Skin of body (tissue), 2 donors: ENCODE results near the gene SLC49A3. TPM values are rescaled to one million over a fixed set of nuclear protein-coding genes. Genes with fewer than 3 reads are reported as not detected.

ENCODE experiments used
- DNase-seq: peaks from one replicate; lab custom pipeline; 2025; lab: John Stamatoyannopoulos, UW
- total RNA-seq: library from RNA; depleted of rRNA; stranded (reverse); fragments of >200 nt; gene quantifications from one replicate; pipeline ENCODE4 v1.2.3, GENCODE V29; 2014

The SLC49A3 gene
- total RNA-seq, 1 donor from 2014 or later, result 3.2 TPM

DNA sequence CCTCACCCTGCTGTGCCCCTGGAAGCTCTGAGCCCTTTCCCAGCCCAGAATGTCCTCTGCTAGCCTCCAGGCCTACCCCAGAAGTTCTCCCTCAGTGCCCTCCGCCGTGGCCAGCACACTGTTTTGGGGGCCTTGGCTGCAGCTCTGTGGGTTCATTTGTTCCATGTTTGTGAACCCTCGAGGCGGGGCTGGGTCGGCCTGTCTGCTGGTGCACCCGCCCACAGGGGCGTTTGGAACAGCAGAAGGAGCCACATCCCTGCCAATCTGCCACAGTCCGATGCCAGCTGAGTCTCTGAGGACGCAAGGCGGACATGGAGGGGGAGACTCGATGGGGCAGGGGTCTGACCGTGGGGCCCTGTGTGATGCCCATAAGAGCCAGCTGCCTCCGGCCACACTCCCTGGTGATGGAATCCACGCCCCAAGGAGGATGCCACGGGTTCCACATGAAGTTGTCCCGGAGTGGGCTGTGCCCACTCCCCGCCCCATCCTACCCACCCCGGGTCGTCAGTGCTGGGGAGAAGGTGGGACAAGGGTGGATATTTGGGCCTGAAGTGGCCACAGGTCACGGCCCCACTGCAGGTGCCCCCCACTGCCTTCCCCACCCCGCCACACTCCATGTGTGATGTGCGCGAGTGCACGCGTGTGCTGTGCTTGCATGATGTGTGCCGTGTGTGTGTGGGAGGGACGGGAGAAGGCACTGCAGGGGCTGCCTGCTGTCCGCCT, 22.0 kb downstream of the SLC49A3 start:
- DNase-seq, result no peak

DNA sequence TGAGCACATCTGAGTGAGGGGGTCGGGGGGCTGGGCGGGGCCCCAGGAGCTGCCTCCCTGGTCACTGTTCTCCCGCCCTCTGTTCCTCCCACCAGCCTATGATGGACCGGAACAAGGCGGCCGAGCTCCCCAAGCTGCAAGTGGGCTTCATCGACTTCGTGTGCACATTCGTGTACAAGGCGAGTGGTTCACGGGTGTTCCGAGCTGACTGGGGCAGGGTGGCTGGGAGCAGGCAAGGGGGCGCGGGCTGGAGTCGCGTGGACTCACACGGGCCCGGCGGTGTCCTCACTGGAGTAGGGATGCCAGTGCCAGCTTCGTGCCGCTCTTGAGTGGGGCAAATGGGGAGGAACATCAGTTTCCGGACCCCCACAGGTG, 22.5 kb downstream of the SLC49A3 start:
- DNase-seq, result no peak

- no peak for DNase-seq
Observed at GRCh38 chr4:665751-666435, 23.1 kb downstream of the SLC49A3 start.

DNA sequence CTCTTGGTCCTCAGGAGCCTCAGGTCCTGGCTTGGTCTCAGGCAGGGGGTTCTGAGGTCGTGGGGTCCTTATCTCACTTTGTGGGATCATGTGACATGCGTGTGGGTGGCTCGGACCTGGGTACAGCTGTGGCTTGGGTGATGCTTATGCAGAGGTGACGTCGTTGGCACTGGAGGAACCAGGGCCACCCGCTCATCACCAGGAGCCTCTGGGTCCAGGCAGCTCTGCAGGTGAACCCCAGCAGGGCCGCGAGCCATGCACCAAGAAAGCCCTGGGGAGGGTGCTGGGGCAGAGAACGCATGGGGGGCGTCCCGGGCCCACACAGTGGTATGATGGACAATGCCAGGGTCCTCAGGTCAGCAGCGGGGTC, 23.6 kb downstream of the SLC49A3 start:
- DNase-seq, result no peak

- no peak for DNase-seq
Observed at GRCh38 chr4:664713-665231, 24.2 kb downstream of the SLC49A3 start.

- no peak for DNase-seq
Observed at GRCh38 chr4:663438-664428, 25.2 kb downstream of the SLC49A3 start.

GRCh38 chr4:663046-663437, 25.9 kb downstream of the SLC49A3 start:
- no peak for DNase-seq

DNA sequence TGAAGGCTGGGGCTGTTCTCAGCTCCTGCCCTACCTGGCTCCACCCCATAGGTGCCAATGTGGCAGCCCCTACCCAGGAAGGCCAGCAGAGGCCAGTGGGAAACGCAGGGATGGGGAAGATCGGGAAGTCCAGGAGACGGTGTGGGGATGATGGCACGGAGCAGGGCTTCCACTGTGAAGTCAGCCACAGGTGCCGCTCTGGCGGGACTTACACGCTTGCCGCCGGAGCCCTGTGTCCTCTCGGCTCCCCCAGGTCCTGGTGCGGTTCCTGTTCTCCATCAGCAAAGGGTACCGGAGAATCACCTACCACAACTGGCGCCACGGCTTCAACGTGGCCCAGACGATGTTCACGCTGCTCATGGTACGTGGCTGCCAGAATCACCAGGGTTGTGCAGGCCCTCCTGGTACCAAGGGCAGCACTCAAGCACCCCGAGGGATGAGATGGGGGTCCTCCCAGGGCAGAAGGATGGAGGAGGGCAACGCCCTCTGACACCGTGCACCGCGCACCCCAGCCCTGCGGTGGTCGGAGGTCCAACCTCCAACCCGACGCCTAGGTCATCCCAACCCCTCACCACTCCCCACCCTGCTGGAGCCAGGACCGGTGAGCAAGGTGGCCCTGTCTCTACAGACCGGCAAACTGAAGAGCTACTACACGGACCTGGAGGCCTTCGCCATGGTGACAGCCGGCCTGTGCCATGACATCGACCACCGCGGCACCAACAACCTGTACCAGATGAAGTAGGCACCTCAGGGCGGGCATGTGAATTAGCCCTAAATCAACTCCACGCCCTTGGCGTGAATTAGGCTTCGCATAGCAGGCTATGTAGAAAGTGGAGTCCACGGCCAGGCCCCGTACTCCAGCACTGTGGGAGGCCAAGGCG, 26.8 kb downstream of the SLC49A3 start:
- no peak for DNase-seq

DNA sequence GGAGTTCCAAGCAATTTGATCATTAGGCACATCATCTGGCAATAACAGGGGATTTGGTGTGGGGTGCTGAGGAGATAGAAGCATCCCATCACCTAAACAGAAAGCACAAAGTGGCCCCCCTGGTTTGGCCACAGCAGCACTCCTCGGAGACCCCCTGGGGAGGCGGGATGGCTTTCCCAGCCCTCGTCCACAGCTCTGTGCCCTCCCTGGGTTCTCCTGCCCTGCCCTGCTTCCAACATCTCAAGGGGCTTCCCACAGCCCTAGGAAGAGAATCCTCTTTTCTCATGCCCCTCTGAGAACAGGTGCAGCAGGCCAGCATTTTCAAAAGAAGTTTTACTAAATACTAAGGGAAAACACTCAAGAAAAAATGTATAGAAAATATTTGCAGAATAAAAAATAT, 27.7 kb downstream of the SLC49A3 start:
- DNase-seq, result no peak

GRCh38 chr4:660401-660800, 28.6 kb downstream of the SLC49A3 start:
- no peak for DNase-seq

DNA sequence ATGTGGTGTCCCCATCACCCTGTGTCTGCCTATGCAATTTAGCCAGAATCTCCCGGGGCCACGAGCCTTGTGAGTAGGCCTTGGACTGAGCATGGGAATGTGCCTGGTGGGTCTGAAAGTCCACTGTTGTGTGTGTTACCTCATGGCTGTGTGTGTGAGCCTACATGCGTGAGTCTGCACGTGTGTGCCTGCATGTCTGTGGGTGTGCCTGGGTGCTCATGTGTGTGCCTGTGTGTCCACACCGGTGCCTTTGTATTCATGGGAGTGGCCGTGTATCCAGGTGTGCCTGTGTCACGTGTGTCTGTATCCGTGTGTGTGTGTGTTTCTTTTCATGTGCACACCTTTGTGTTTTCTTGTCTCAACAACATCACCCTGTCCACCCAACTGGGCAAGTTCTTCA, 29.1 kb downstream of the SLC49A3 start:
- DNase-seq, result no peak

- no peak for DNase-seq
Observed at GRCh38 chr4:658681-659667, 30.0 kb downstream of the SLC49A3 start.

- no peak for DNase-seq
Observed at GRCh38 chr4:657834-658667, 30.9 kb downstream of the SLC49A3 start.

- no peak for DNase-seq
Observed at GRCh38 chr4:657338-657833, 31.6 kb downstream of the SLC49A3 start.

DNA sequence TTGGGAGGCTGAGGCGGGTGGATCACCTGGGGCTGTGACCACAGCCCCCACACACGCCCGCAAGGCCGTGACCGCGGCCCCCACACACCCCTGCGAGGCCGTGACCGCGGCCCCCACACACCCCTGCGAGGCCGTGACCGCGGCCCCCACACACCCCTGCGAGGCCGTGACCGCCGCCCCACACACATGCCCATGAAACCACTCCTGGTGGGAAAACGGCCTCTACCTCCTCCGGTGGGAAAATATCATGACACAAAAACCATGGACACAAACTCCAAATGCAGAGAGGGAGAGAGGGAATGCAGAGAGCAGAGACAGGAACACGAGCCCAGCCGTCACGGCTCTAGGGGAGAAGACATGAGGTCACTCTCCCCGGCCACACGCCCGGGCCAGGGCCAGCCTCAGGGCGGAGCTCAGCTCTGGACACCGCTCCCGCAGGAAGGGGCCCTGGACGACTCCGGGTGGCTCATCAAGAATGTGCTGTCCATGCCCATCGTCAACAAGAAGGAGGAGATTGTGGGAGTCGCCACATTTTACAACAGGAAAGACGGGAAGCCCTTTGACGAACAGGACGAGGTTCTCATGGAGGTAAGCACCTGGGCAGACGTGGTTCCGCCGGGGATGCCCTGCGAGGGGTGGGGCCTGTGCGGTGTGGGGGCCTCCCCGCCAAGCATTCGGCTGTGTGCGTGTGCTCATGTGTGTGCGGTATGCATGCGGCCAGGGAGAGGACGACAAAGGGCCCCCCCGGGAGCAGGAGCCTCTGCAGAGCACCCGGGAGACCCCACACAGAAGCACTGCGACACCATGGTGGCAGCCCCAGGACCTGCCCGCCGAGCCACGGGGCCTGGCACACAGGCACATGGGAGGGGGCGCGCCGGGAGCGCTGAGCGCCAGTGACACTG, 32.3 kb downstream of the SLC49A3 start:
- DNase-seq, result no peak

GRCh38 chr4:655464-656151, 33.3 kb downstream of the SLC49A3 start:
- no peak for DNase-seq
